Measurements from ENCODE around the gene C1orf232.

- TF ChIP-seq CTCF (IDR thresholded peaks at IDR 0.05): no peak
- no peak for TF ChIP-seq POLR2A (IDR thresholded peaks at IDR 0.05; ENCODE audit: low read length)
- no peak for TF ChIP-seq CHD2 (IDR thresholded peaks at IDR 0.05; ENCODE audit: low read length, partially characterized antibody)
- TF ChIP-seq USF2 (IDR thresholded peaks at IDR 0.05): no peak
- TF ChIP-seq POLR2AphosphoS2 (conservative IDR thresholded peaks at IDR 0.05; ENCODE audit: low read length): no peak
- TF ChIP-seq JUN (IDR thresholded peaks at IDR 0.05): no peak
- no peak for TF ChIP-seq RARB (CRISPR knock-in tag; IDR thresholded peaks at IDR 0.05)
- TF ChIP-seq FOSB (CRISPR knock-in tag; IDR thresholded peaks at IDR 0.05): no peak
- TF ChIP-seq NPAS2 (CRISPR knock-in tag; IDR thresholded peaks at IDR 0.05; ENCODE audit: borderline replicate concordance): no peak
- TF ChIP-seq REST (IDR thresholded peaks at IDR 0.05): no peak
- no peak for TF ChIP-seq ZC3H11A (IDR thresholded peaks at IDR 0.05)
- TF ChIP-seq HOXA7 (CRISPR knock-in tag; IDR thresholded peaks at IDR 0.05): no peak
- TF ChIP-seq ZSCAN20 (CRISPR knock-in tag; IDR thresholded peaks at IDR 0.05): no peak
Observed at GRCh38 chr1:26215246-26215645, 46.5 kb upstream of the C1orf232 start.

All from A549 (cell line).